Keratinocyte (primary cell): ENCODE data around the gene FAM204A. TPM values are rescaled to one million over a fixed set of nuclear protein-coding genes. Genes with fewer than 3 reads are reported as not detected.

ENCODE experiments used
- DNase-seq: peaks from one replicate; pipeline ENCODE4 v3.0.0-alpha.2; 2011; ENCODE audit warnings: low read depth, missing footprints, low spot score
- FAIRE-seq: peaks from 2 replicates; lab custom pipeline; 2011; peaks lifted over from hg19 to GRCh38; lab: Jason Lieb, UNC
- H2AFZ ChIP-seq: 2 replicates; pipeline ENCODE4 v1.6.0; 2012; ENCODE audit warnings: low read length, control low read depth, inconsistent platforms; ENCODE audit not compliant: control insufficient read depth
- H3K27ac ChIP-seq: 2 replicates; pipeline ENCODE4 v1.5.1; 2011; ENCODE audit warnings: low read length; ENCODE audit not compliant: control insufficient read depth, insufficient read depth
- H3K27me3 ChIP-seq: 3 replicates; pipeline ENCODE4 v1.6.0; 2011; ENCODE audit warnings: low read length; ENCODE audit not compliant: control insufficient read depth, insufficient read depth; ENCODE audit errors: extremely low read depth
- H3K36me3 ChIP-seq, 2 experiments: 2 replicates in 1 of 2; 3 replicates in 1 of 2; pipeline ENCODE4 v1.5.1; 2011; ENCODE audit warnings: low read length in 2 of 2, mild to moderate bottlenecking in 1 of 2; ENCODE audit not compliant: control insufficient read depth in 2 of 2, insufficient read depth in 2 of 2; ENCODE audit errors: extremely low read depth in 1 of 2
- H3K4me1 ChIP-seq: 3 replicates; pipeline ENCODE4 v1.5.1; 2011; ENCODE audit warnings: low read length; ENCODE audit not compliant: control insufficient read depth, insufficient read depth; ENCODE audit errors: extremely low read depth
- H3K4me2 ChIP-seq: 3 replicates; pipeline ENCODE4 v1.6.0; 2011; ENCODE audit warnings: low read depth, low read length; ENCODE audit not compliant: control insufficient read depth, insufficient read depth; ENCODE audit errors: extremely low read depth
- H3K4me3 ChIP-seq, 3 experiments: fragments of 200-600 bp in 1 of 3; sonication (generic) in 1 of 3; 2 replicates in 2 of 3; 3 replicates in 1 of 3; pipeline ENCODE4 v1.5.1; 2011 to 2016; ENCODE audit warnings: low read length in 3 of 3, mild to moderate bottlenecking in 3 of 3, control low read depth in 2 of 3, inconsistent platforms in 1 of 3, low read depth in 1 of 3, mixed read lengths in 1 of 3, mixed run types in 1 of 3, moderate library complexity in 1 of 3; ENCODE audit not compliant: control insufficient read depth in 2 of 3, insufficient read depth in 2 of 3; ENCODE audit errors: extremely low read depth in 1 of 3
- H3K79me2 ChIP-seq: 2 replicates; pipeline ENCODE4 v1.6.0; 2012; ENCODE audit warnings: low read length; ENCODE audit not compliant: control insufficient read depth, insufficient read depth
- H3K9ac ChIP-seq: 3 replicates; pipeline ENCODE4 v1.6.0; 2011; ENCODE audit warnings: low read length; ENCODE audit not compliant: control insufficient read depth, insufficient read depth; ENCODE audit errors: extremely low read depth
- H3K9me1 ChIP-seq: 3 replicates; pipeline ENCODE4 v1.6.0; 2011; ENCODE audit warnings: low read length; ENCODE audit not compliant: control insufficient read depth, insufficient read depth; ENCODE audit errors: extremely low read depth
- H3K9me3 ChIP-seq: 2 replicates; pipeline ENCODE4 v1.5.1; 2012; ENCODE audit warnings: low read depth, low read length; ENCODE audit not compliant: control insufficient read depth
- H4K20me1 ChIP-seq: 3 replicates; pipeline ENCODE4 v1.6.0; 2011; ENCODE audit warnings: low read length; ENCODE audit not compliant: control insufficient read depth, insufficient read depth; ENCODE audit errors: extremely low read depth
- CTCF ChIP-seq, 3 experiments: IDR thresholded peaks in 1 of 3; conservative IDR thresholded peaks in 1 of 3; optimal IDR thresholded peaks in 1 of 3; 2 replicates in 2 of 3; 3 replicates in 1 of 3; pipeline versions ENCODE3 to v1.5.1; 2011; ENCODE audit warnings: low read length in 3 of 3, mild to moderate bottlenecking in 3 of 3, moderate library complexity in 2 of 3, control low read depth in 1 of 3, inconsistent platforms in 1 of 3; ENCODE audit not compliant: insufficient read depth in 2 of 3; ENCODE audit errors: extremely low read depth in 1 of 3
- EZH2 ChIP-seq: IDR thresholded peaks from one replicate; pipeline ENCODE4 v1.6.1; 2012; ENCODE audit warnings: inconsistent platforms, mild to moderate bottlenecking, low read length, moderate library complexity
- dilution Hi-C: fragments of 300-500 bp; cut with MboI; formaldehyde crosslinking; loops from one replicate; pipeline ENCODE4 v1.7.0; 2020; ENCODE audit warnings: low sequenced_read_pairs; ENCODE audit not compliant: extremely low pct_ligation_motif_present
- polyA plus RNA-seq, 5 experiments: library from polyadenylated mRNA; depleted of rRNA in 3 of 5; stranded (reverse) in 3 of 5; stranded (forward) in 1 of 5; unstranded in 1 of 5; fragments of >200 nt; gene quantifications; 1 replicate in 1 of 5; 2 replicates in 3 of 5; 3 replicates in 1 of 5; pipeline versions ENCODE4 v1.2.1 to v1.2.3, GENCODE V29; 2011 to 2012; ENCODE audit warnings: missing spikeins in 2 of 5, low read depth in 1 of 5, low replicate concordance in 1 of 5

FAM204A gene
- polyA plus RNA-seq, 1 donor (not counting 4 experiments of a cell fraction or from before 2014, with no cell fraction given), result 38.6 TPM

GRCh38 chr10:118253397-118253796 is 88.7 kb downstream of the FAM204A start:
- no peaks in the 10 kb centered on the region for H3K27me3 ChIP-seq
- no peaks in the 10 kb centered on the region for H3K9me1 ChIP-seq
- H3K4me1 ChIP-seq, result peaks cover 18% of the 10 kb centered on the region
- no peak overlapping the region for H3K27ac ChIP-seq
- H3K4me3 ChIP-seq, result no peak overlapping the region
- no peaks in the 10 kb centered on the region for H3K36me3 ChIP-seq
- FAIRE-seq (no peak), DNase-seq (no peak)
- H3K9me3 ChIP-seq, result no peaks in the 10 kb centered on the region
- H3K9ac ChIP-seq, result no peak overlapping the region
- no peak overlapping the region for H2AFZ ChIP-seq
- no peaks in the 10 kb centered on the region for H3K79me2 ChIP-seq
- dilution Hi-C loops, result no loop called here
- no peaks in the 10 kb centered on the region for H4K20me1 ChIP-seq
- no peak overlapping the region for H3K4me2 ChIP-seq
- TF ChIP-seq EZH2 (no peak), CTCF (optimal IDR thresholded peaks at IDR 0.05 in 1 of 3, IDR thresholded peaks at IDR 0.05 in 1 of 3, conservative IDR thresholded peaks at IDR 0.05 in 1 of 3; ENCODE audit: extremely low read depth in 1 of 3, insufficient read depth in 2 of 3, low read length in 3 of 3) (no peak)

- Histone ChIP-seq H3K36me3 (no peaks in the 10 kb centered on the region), H3K9me1 (no peaks in the 10 kb centered on the region), H3K27ac (no peak overlapping the region), H3K9me3 (no peaks in the 10 kb centered on the region), H2AFZ (peak overlapping the region; percentile 84), H4K20me1 (no peaks in the 10 kb centered on the region), H3K4me1 (peaks cover 18% of the 10 kb centered on the region), H3K4me3 (no peak overlapping the region), H3K79me2 (no peaks in the 10 kb centered on the region), H3K4me2 (peak overlapping the region; percentile 26), H3K9ac (no peak overlapping the region), H3K27me3 (no peaks in the 10 kb centered on the region)
- dilution Hi-C loops, result no loop called here
- no peak for DNase-seq
- no peak for TF ChIP-seq CTCF (optimal IDR thresholded peaks at IDR 0.05 in 1 of 3, IDR thresholded peaks at IDR 0.05 in 1 of 3, conservative IDR thresholded peaks at IDR 0.05 in 1 of 3; ENCODE audit: extremely low read depth in 1 of 3, insufficient read depth in 2 of 3, low read length in 3 of 3)
- FAIRE-seq, result peak; percentile 76
These were observed 90.3 kb downstream of the FAM204A start for GRCh38 chr10:118251791-118252190.
